ENCODE measurements around the gene AKT1.
"Not testable (repeated sequence)": the region's sequence is repeated elsewhere in the genome, so short reads cannot be mapped to it uniquely, and the experiment has no call there.

AKT1 gene

DNA sequence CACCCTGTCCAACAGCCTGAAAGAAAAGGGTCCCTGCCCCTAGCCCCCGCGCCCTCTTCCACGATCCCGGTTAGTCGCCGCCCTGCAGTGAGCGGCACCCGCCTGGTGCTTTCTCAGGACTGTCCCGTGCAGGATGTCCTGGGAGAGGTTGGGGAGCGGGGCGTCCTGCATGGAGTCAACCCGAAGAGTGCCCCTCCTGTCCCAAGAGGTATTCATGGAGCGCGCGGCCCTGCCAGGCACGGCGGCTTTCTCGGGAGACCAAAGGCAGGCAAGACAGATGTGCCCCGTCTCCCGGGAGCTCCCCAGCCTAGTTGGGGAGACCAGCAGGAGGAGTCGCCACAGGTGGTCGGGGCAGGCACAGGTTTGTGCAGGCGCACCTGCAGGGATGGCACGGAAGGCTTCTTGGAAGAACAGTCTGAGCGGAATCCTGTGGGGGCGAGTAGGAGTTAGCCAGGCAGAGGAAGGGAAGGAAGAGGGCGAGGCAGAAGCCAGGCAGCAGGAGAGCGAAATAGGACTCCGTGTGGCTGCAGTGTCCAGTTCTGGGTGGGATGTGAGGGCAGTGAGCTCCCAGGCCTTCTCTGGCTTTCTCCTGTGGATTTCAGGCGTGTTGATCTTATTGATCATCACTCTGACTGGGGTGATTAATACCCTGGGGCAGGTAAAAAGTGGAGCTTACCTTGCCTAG lies 41.9 kb downstream of the AKT1 start:
- peaks cover 33% of the 10 kb centered on the region for H3K4me1 Mint-ChIP-seq
- ATAC-seq = no peak
- H3K9me3 Mint-ChIP-seq = no peaks in the 10 kb centered on the region
- H3K36me3 Mint-ChIP-seq (ENCODE audit: low read depth) = peaks cover 13% of the 10 kb centered on the region
- peak overlapping the region; percentile 81 for H3K27ac Mint-ChIP-seq
- no peak for DNase-seq
- H3K27me3 Mint-ChIP-seq = no peaks in the 10 kb centered on the region
- peak overlapping the region; percentile 92 for H3K4me3 Mint-ChIP-seq

DNA sequence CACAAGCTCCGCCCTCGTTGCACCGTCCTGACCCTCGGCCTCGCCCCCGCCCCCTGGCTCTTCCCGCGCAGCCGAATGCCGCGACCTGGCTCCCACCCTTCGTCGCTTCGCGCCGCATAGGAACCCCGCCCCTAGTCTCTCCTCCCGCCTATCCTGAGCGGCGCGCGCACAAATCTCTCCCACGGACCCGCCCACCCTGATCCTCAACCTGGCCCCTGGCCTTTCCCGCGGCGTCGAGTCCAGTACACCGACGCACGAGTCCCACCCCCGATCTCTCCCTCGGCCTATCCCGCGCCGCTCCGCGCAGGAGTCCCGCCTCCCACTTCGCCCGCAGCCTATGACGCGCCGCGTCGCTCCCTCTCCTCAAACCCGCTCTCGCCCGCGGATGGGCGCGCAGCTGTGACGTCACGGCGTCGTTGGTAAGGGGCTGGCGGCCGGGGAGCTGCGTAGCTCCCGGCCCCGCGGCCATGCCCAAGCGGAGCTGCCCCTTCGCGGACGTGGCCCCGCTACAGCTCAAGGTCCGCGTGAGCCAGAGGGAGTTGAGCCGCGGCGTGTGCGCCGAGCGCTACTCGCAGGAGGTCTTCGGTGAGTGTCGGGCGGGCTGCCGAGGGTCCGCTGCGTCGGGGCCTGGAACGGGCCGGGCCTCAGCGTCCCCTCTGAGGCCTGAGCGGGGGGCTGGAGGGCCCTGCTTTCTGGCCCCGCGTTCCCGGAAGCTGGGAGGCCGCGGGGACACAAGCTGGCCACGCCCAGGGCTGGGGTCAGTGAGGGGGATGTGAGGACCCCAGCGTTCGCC lies 42.6 kb downstream of the AKT1 start, which contains the start of gene SIVA1:
Gene SIVA1 (plus strand): TSS at position 413 of the 793 bp plus-strand sequence. CDS start 55 bp downstream, at position 468.
- Mint-ChIP-seq H3K4me1 (peaks cover 33% of the 10 kb centered on the region), H3K4me3 (peak within 1 kb of the TSS; percentile 92), H3K36me3 (ENCODE audit: low read depth) (peaks cover 13% of the 10 kb centered on the region), H3K9me3 (no peaks in the 10 kb centered on the region), H3K27ac (peak within 1 kb of the TSS; percentile 85), H3K27me3 (no peaks in the 10 kb centered on the region)
- DNase-seq (peak; percentile 100), ATAC-seq (peak; percentile 96)

DNA sequence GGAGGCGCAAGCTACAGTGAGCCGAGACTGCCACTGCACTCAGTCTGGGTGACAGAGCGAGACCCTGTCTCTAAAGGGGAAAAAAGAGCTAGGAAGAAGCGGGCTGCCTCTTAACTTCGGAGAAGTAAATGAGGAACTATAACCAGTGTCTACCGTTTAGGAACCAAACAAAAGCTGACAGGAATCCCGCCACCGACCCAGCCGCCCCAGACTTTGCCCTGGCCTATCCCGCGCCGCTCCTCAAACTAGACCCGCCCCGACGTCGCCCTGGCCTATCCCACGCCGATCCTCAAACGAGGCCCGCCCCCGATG lies 43.2 kb downstream of the AKT1 start:
- Mint-ChIP-seq H3K9me3 (no peaks in the 10 kb centered on the region), H3K4me1 (peaks cover 33% of the 10 kb centered on the region), H3K4me3 (peak overlapping the region; percentile 92), H3K36me3 (ENCODE audit: low read depth) (peaks cover 13% of the 10 kb centered on the region), H3K27ac (peak overlapping the region; percentile 85), H3K27me3 (no peaks in the 10 kb centered on the region)
- ATAC-seq = peak; percentile 0
- no peak for DNase-seq

DNA sequence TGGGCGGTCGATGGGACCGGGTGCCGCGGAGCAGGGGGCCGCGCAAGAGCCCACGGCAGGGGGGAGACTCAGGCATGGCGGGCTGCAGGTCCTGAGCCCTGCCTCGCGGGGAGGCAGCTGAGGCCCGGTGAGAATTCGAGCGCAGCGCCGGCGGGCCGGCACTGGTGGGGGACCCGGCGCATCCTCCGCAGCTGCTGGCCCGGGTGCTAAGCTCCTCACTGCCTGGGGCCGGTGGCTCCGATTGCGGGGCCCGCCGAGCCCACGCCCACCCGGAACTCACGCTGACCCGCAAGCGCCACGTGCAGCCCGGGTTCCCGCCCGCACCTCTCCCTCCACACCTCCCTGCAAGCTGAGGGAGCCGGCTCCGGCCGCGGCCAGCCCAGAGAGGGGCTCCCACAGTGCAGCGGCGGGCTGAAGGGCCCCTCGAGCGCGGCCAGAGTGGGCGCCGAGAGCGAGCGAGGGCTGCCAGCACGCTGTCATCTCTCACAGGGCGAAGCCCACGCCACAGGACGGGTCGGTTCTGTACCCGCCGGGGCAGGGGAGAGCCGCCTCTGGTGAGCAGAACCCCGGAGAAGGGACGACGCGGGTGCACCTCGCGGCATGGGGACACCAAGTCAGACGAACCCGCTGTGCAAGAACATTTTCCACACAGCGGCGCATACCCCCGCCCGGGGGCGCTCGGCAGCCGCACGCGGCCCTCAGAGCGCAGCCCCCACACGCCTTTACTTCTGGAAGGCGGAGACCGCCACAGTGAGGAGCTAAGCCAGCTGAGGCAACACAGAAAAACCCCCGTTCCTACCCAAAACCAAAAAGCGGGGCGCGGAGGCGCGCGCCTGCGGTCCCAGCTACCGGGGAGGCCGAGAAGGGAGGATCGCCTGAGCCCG lies 43.8 kb downstream of the AKT1 start:
- Mint-ChIP-seq H3K4me1 (peaks cover 29% of the 10 kb centered on the region), H3K4me3 (peak overlapping the region; percentile 92), H3K36me3 (ENCODE audit: low read depth) (peaks cover 11% of the 10 kb centered on the region), H3K9me3 (no peaks in the 10 kb centered on the region), H3K27me3 (no peaks in the 10 kb centered on the region), H3K27ac (peak overlapping the region; percentile 85)
- DNase-seq = peak; percentile 16
- no peak for ATAC-seq

DNA sequence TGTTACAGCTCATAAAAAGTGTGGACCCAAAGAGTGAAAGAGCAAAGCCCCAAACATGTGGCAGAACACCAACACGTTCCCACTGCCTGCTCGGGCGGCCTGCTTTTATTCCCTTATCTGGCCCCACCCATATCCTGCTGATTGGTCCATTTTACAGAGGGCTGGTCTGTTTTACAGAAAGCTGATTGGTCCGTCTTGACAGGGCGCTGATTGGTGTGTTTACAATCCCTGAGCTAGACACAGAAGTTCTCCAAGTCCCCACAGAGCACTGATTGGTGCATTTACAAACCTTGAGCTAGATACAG lies 44.8 kb downstream of the AKT1 start:
- H3K4me1 Mint-ChIP-seq = peaks cover 30% of the 10 kb centered on the region
- H3K9me3 Mint-ChIP-seq; H3K4me3 Mint-ChIP-seq; ATAC-seq; H3K27ac Mint-ChIP-seq; H3K27me3 Mint-ChIP-seq; H3K36me3 Mint-ChIP-seq (ENCODE audit: low read depth): not testable (repeated sequence)
- peak; percentile 27 for DNase-seq

DNA sequence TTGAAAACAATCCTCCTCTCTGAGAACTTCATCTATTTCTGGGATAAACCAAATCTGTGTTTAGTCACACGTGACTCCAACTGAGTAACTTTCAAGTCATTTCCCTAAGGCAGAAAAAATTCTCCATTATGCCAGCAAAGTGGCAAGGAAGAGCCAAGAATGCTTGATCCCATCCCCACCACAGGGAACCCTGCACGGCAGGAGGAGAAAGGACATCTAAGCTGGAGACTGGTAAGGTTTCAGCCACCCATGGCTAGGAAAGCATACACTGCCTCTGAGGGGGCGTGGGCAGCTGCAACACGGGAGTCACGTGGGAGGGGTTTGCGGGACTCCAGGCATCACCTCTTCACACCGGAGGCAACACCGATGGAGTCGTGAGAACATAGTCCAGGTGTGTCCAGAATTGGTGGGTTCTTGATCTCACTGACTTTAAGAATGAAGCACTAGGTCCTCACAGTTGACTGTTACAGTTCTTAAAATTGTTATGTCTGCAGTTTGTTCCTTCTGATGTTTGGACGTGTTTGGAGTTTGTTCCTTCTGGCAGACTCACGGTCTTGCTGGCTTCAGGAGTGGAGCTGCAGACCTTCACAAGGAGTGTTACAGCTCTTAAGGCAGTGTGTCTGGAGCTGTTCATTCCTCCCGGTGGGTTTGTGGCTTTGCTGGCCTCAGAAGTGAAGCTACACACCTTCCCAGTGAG lies 45.3 kb downstream of the AKT1 start:
- no peaks in the 10 kb centered on the region for H3K27me3 Mint-ChIP-seq
- DNase-seq (no peak), ATAC-seq (no peak)
- H3K4me3 Mint-ChIP-seq = no peak overlapping the region
- H3K4me1 Mint-ChIP-seq = peaks cover 32% of the 10 kb centered on the region
- no peaks in the 10 kb centered on the region for H3K9me3 Mint-ChIP-seq
- peak overlapping the region; percentile 30 for H3K27ac Mint-ChIP-seq
- peaks cover 5% of the 10 kb centered on the region for H3K36me3 Mint-ChIP-seq (ENCODE audit: low read depth)

DNA sequence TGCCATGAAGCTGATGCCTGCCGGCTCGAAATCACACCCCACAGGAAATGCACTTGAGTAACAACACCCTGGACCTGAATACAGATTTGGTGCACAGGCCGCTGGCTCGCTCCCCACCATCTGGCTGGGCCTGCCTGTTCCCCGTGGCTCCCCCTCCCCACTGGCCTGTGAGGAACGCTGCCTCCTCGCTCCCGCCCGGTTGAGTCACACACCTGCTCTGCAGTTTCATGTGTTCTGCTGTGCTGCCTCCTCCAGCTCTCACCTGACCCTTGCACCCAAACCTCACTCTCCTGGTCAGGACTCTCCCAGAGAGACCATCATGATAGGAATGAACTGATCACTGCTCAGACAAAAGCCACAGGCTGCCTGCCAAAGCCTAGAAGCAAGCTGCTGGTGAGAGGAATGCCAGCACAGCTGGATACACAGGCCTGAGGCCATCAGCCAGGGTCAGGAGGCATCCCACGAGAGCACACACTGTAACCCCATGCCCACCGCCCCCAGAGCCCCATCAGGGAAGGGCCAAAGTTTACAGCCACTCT lies 46.4 kb downstream of the AKT1 start:
- peaks cover 4% of the 10 kb centered on the region for H3K36me3 Mint-ChIP-seq (ENCODE audit: low read depth)
- H3K27ac Mint-ChIP-seq = no peak overlapping the region
- H3K9me3 Mint-ChIP-seq = no peaks in the 10 kb centered on the region
- no peaks in the 10 kb centered on the region for H3K27me3 Mint-ChIP-seq
- ATAC-seq (no peak), DNase-seq (no peak)
- no peak overlapping the region for H3K4me3 Mint-ChIP-seq
- peaks cover 23% of the 10 kb centered on the region for H3K4me1 Mint-ChIP-seq

DNA sequence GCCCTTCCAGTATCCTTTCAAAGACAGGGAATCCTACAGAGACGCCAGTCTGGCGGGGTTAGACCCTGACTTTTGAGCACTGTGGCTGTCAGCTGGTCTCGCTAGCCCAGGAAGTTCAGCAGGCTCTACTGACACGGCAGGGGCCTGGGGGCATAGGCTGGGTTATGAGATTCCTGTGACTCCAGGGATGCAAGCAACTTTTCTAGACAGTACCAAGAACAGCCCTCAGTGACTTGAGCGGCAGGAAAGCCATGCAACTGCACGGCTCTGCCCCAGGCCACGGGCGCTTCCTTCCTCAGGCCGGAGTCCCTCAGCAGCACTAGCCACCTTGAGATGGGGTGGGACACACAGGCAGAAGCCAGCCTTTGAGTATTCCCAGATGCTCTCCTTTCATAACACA lies 47.7 kb downstream of the AKT1 start:
- no peaks in the 10 kb centered on the region for H3K27me3 Mint-ChIP-seq
- DNase-seq = no peak
- no peak for ATAC-seq
- H3K9me3 Mint-ChIP-seq = no peaks in the 10 kb centered on the region
- H3K27ac Mint-ChIP-seq = no peak overlapping the region
- peaks cover 16% of the 10 kb centered on the region for H3K4me1 Mint-ChIP-seq
- peaks cover 1% of the 10 kb centered on the region for H3K36me3 Mint-ChIP-seq (ENCODE audit: low read depth)
- H3K4me3 Mint-ChIP-seq = no peak overlapping the region

DNA sequence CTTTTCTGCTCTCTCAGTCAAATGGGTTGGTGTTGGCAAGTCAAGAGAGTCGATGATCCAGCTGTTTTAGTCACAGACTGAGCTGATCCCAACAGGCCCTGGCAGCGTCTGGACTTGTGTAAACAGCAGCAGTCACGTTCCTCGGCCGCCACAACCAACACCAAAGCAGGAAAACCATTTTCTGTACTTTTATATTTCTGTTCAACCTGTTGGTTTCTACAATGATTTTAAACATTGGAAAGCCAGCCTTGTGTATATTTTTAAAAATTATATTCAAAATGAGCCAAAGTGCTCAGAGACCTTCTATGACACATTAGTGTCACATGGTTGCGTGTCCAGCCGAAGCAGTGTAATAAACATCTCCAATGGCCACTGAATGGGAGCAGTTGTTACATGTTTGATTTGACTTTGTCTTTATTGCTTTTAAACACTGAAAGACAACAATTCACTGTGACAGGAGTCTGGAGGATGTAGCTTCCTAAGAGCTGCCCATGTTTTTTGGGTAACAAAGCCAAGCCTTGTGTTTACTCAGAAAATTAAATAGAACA lies 48.5 kb downstream of the AKT1 start:
- peaks cover 16% of the 10 kb centered on the region for H3K4me1 Mint-ChIP-seq
- no peak overlapping the region for H3K4me3 Mint-ChIP-seq
- H3K27me3 Mint-ChIP-seq = no peaks in the 10 kb centered on the region
- no peaks in the 10 kb centered on the region for H3K36me3 Mint-ChIP-seq (ENCODE audit: low read depth)
- ATAC-seq = no peak
- H3K27ac Mint-ChIP-seq = no peak overlapping the region
- no peaks in the 10 kb centered on the region for H3K9me3 Mint-ChIP-seq
- DNase-seq = no peak

DNA sequence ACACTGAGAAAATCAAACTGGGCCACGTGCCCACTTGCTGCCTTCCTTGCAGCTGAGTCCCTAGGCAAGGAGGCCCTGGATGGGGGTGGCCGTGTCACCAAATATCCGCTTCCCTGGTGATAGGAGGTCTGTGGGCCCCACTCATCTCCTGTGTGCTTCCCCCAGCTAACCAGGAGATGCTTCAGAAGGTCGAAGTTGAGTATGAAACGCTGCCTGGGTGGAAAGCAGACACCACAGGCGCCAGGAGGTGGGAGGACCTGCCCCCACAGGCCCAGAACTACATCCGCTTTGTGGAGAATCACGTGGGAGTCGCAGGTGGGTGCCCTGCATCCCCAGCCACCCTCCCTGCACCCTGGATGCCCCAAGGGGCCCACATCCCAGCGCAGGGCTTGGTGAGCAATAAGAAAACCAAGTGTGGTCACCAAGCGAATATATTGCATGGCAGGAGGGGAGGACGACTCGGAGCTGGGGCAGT lies 49.4 kb downstream of the AKT1 start:
- ATAC-seq = peak; percentile 69
- peak; percentile 44 for DNase-seq
- no peak overlapping the region for H3K4me3 Mint-ChIP-seq
- H3K9me3 Mint-ChIP-seq = no peaks in the 10 kb centered on the region
- no peaks in the 10 kb centered on the region for H3K36me3 Mint-ChIP-seq (ENCODE audit: low read depth)
- H3K27me3 Mint-ChIP-seq = no peaks in the 10 kb centered on the region
- H3K27ac Mint-ChIP-seq = no peak overlapping the region
- H3K4me1 Mint-ChIP-seq = peaks cover 16% of the 10 kb centered on the region

DNA sequence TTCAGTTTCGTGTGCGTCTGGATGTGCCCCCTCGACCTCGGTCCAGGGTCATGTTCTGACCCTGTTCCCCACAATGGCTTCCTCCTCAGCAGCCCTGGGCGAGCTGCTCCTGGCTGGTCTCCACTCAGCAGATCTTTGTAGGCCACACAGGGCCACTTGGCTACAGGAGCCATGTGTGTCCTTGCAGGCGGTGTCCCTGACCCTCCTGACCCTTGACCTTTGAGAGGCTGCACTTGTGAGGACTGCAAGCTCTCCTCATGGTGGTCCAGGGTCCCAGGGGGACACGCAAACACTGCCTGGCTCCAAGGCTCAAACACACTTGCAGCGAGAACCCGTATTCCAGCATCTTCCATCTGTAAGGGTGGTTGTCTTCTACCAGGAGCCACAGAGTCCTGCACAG lies 50.1 kb downstream of the AKT1 start:
- no peaks in the 10 kb centered on the region for H3K27me3 Mint-ChIP-seq
- peaks cover 16% of the 10 kb centered on the region for H3K4me1 Mint-ChIP-seq
- H3K36me3 Mint-ChIP-seq (ENCODE audit: low read depth) = no peaks in the 10 kb centered on the region
- no peak for ATAC-seq
- H3K9me3 Mint-ChIP-seq = no peaks in the 10 kb centered on the region
- no peak overlapping the region for H3K4me3 Mint-ChIP-seq
- DNase-seq = no peak
- H3K27ac Mint-ChIP-seq = no peak overlapping the region

DNA sequence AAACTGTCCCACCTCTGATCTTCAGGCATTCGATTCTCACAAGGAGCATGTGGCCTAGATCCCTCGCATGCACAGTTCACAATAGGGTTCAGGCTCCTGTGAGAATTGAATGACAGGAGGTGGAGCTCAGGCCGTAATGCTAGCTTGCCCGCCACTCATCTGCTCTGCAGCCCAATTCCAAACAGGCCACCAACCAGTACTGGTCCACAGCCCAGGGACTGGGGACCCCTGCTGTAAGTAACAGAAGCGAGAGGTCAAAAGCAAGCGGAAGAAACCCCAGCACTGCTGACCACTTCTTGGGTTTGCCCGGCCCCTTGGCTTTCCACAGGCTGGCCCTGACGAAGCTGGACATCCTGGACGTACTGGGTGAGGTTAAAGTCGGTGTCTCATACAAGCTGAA lies 51.1 kb downstream of the AKT1 start:
- H3K9me3 Mint-ChIP-seq = no peaks in the 10 kb centered on the region
- H3K27ac Mint-ChIP-seq = no peak overlapping the region
- H3K4me1 Mint-ChIP-seq = peaks cover 18% of the 10 kb centered on the region
- H3K27me3 Mint-ChIP-seq = no peaks in the 10 kb centered on the region
- no peak for ATAC-seq
- no peak overlapping the region for H3K4me3 Mint-ChIP-seq
- no peaks in the 10 kb centered on the region for H3K36me3 Mint-ChIP-seq (ENCODE audit: low read depth)
- DNase-seq = no peak

DNA sequence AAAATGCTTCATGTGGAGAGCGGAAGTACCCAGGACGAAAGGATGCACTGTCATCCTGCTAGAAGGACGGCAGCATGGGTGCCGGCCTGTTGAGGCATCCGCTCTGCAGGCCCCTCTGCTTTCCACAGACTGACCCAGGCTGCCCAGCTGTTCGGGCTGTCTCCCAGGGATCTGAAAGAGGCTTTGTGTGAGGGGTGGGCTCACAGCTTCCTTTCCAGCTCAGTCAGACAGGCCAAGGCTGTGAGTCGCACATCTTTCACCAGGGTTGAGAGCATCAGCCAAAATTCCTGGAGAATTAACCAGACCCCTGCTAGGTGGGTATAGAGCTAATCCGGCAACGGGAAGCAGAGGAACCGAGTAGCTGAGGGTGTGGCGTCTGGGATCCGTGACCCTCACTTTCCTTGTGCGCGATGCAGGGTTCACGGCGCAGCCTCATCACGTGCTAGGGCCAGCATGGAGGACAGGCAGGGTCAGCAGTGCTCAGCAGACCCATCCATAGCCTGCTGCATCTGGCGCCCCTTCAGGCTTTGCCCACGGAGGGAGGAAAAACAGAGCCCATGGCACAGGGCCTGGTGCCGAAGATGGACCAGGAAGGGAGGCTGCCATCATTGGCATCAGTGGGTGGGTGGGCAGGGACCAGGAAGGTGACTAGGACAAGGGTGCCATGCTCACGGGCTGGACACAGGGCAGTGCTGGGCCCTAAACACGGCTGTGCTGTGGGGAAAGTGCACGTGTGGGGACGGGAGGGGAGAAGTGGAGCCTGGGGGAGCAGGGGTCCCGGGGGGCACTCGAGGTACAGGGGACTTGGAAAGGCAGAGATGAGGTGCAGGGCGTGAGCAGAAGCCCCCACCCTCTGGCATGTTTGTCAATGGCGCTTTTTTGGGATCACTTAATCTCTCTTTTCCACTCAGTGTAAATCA lies 51.8 kb downstream of the AKT1 start:
- Mint-ChIP-seq H3K36me3 (ENCODE audit: low read depth) (no peaks in the 10 kb centered on the region), H3K4me3 (no peak overlapping the region)

More for the DNA sequence above, 51.8 kb downstream of the AKT1 start:
- Mint-ChIP-seq H3K9me3 (no peaks in the 10 kb centered on the region), H3K27me3 (no peaks in the 10 kb centered on the region), H3K27ac (no peak overlapping the region), H3K4me1 (peaks cover 18% of the 10 kb centered on the region)
- no peak for DNase-seq
- ATAC-seq = no peak
